PFSK-1 (cell line): Measurements from ENCODE around the gene TRERF1.

ENCODE experiments used
- FOXP2 ChIP-seq: optimal IDR thresholded peaks from 2 replicates; pipeline ENCODE3; 2011; ENCODE audit warnings: borderline replicate concordance, control low read depth, inconsistent platforms; ENCODE audit not compliant: insufficient read depth; ENCODE audit errors: extremely low read length, extremely low read depth
- POLR2AphosphoS5 ChIP-seq: IDR thresholded peaks from 2 replicates; pipeline ENCODE4 v1.6.1; 2012; ENCODE audit warnings: low read depth, mild to moderate bottlenecking, control low read depth, low read length, moderate library complexity
- SIN3A ChIP-seq: IDR thresholded peaks from 2 replicates; pipeline ENCODE4 v1.6.1; 2012; ENCODE audit warnings: mild to moderate bottlenecking, low read length, moderate library complexity, borderline replicate concordance; ENCODE audit not compliant: insufficient read depth
- TAF1 ChIP-seq: IDR thresholded peaks from 2 replicates; pipeline ENCODE4 v1.6.1; 2012; ENCODE audit warnings: low read length, control low read depth, borderline replicate concordance; ENCODE audit not compliant: insufficient read depth
- TF ChIP-seq, protein P1 (sequence below), 2 experiments: IDR thresholded peaks; 2 replicates each; pipeline versions ENCODE4 v1.6.1 to v1.8.0; 2011 to 2012; ENCODE audit warnings: low read depth in 2 of 2, low read length in 2 of 2, control low read depth in 1 of 2, inconsistent platforms in 1 of 2, mild to moderate bottlenecking in 1 of 2, moderate library complexity in 1 of 2; ENCODE audit not compliant: insufficient read depth in 1 of 2

TRERF1 gene

DNA sequence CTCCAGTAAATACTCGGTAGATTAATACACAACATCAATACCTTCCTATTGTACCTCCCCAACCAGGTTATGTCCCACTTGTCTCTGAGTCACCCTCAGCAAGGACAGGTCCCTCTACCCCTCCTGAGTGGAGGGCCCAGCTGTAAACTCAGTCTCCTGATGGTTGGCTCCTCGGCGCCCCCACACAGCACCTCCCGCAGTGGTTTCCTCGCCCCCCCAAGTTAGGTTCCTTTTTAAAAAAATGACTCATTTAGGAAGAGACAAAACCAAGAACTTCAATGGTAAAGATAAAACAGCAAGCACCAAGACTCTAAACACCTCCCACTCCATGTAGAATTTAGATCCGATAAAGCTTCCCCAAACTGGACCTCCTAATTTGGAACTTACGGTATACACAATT lies 83.5 kb downstream of the TRERF1 start:
- TF ChIP-seq SIN3A, result no peak
- TF ChIP-seq, protein P1, sequence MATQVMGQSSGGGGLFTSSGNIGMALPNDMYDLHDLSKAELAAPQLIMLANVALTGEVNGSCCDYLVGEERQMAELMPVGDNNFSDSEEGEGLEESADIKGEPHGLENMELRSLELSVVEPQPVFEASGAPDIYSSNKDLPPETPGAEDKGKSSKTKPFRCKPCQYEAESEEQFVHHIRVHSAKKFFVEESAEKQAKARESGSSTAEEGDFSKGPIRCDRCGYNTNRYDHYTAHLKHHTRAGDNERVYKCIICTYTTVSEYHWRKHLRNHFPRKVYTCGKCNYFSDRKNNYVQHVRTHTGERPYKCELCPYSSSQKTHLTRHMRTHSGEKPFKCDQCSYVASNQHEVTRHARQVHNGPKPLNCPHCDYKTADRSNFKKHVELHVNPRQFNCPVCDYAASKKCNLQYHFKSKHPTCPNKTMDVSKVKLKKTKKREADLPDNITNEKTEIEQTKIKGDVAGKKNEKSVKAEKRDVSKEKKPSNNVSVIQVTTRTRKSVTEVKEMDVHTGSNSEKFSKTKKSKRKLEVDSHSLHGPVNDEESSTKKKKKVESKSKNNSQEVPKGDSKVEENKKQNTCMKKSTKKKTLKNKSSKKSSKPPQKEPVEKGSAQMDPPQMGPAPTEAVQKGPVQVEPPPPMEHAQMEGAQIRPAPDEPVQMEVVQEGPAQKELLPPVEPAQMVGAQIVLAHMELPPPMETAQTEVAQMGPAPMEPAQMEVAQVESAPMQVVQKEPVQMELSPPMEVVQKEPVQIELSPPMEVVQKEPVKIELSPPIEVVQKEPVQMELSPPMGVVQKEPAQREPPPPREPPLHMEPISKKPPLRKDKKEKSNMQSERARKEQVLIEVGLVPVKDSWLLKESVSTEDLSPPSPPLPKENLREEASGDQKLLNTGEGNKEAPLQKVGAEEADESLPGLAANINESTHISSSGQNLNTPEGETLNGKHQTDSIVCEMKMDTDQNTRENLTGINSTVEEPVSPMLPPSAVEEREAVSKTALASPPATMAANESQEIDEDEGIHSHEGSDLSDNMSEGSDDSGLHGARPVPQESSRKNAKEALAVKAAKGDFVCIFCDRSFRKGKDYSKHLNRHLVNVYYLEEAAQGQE (IDR thresholded peaks at IDR 0.05; ENCODE audit: insufficient read depth in 1 of 2, low read depth in 2 of 2, low read length in 2 of 2), result no peak
- TF ChIP-seq TAF1, result no peak
- no peak for TF ChIP-seq POLR2AphosphoS5
- no peak for TF ChIP-seq FOXP2

DNA sequence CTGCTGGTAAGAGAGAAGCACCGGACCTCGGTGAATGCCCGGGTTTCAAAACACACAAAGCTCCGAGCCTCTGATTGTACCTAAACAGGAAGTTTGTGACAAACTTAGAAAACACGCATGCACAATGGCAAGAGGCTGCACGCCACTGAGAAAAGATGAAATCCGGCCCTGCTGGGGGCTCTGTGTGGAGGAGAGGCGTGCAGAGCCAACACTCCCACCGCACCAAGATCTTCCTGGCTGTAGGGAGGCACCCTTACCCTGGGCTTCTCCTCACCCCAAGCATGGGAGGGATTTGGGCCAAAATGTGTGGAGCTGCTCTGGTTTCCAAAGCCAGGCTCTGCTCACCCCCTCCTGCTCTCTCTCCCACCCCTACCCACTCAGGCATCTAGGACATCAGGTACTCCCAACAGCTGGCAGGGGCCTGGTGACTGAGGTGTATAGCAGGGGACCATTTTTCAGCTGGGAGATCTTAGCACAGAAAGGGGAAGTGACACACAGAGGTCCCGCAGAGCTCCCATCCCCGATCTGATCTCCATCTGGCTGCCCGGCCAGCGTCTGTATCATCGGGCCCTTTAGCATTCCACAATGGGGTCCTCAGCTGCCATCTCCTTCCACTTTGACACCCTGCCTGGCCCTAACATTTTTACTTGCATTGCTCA lies 84.2 kb downstream of the TRERF1 start:
- TF ChIP-seq FOXP2 (no peak), POLR2AphosphoS5 (no peak), TAF1 (no peak), SIN3A (no peak)
- TF ChIP-seq, protein P1 (IDR thresholded peaks at IDR 0.05; ENCODE audit: insufficient read depth in 1 of 2, low read depth in 2 of 2, low read length in 2 of 2), result no peak

DNA sequence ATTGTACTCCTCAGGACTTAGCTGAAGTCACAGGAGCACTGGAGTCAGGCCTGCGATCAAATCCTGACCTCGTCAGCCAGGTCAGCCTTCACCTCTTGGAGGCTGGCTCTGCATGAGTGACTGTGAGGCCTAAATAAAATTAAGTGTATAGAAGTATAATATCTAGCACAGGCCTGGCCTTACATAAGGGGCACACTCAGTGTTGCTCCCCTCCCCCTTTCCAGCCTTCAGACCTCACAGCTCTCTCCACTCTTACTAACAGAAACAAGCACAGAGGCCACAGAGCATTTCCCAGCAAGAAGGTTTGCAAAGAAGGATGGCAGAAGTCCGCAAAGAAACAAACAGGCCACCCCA lies 84.8 kb downstream of the TRERF1 start:
- TF ChIP-seq TAF1, result no peak
- TF ChIP-seq SIN3A, result no peak
- no peak for TF ChIP-seq POLR2AphosphoS5
- TF ChIP-seq, protein P1 (IDR thresholded peaks at IDR 0.05; ENCODE audit: insufficient read depth in 1 of 2, low read depth in 2 of 2, low read length in 2 of 2), result no peak
- no peak for TF ChIP-seq FOXP2

DNA sequence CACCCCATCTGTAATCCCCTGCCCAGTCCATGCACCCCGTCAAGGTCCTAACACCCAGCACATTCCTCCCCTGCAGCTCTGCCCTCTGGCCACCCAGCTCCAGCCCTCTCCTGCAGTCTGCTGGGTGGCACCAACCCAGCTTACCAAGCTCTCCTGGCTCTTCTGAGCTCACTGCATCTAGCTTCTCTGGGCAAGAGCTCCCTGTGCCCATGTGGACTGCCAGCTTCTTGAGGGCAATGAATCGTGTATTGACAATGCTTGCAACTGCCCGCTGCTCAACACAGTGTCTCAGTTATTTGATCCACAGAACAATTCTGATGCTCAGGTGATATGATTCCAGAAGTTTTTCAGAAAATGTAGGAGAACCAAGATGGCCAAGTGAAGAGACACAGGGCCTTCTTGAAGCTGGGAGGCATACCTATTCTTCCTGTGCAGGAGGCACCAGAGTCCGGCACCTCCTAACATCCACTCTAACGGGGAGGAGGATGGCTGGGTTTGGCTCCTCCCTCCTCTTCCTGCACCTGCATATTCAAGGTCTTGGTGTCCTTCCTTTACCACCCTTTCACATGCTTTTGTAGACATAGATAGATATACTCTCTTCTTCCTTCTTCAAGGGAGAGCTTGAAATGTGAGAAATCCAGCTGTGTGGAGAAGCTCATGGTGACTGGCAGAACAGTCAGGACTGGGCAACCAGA lies 85.6 kb downstream of the TRERF1 start:
- TF ChIP-seq POLR2AphosphoS5 (no peak), TAF1 (no peak), SIN3A (no peak), FOXP2 (no peak)
- TF ChIP-seq, protein P1 (IDR thresholded peaks at IDR 0.05; ENCODE audit: insufficient read depth in 1 of 2, low read depth in 2 of 2, low read length in 2 of 2), result no peak
